Stomach (tissue), 4 donors: Measurements from ENCODE around the gene NCL.

Source experiments
- EP300 ChIP-seq: sonication (generic); formaldehyde crosslinking; IDR thresholded peaks from one replicate; pipeline ENCODE4 v1.6.1; 2017; ENCODE audit warnings: antibody characterized with exemption
- POLR2A ChIP-seq, 4 donors: fragments of 450-650 bp; IDR thresholded peaks; one replicate each; pipeline ENCODE4 v1.6.1; 2016; ENCODE audit warnings: antibody characterized with exemption in 4 of 4, control low read depth in 2 of 4, mild to moderate bottlenecking in 1 of 4, moderate library complexity in 1 of 4
- POLR2AphosphoS5 ChIP-seq, 3 donors: sonication (generic); formaldehyde crosslinking; IDR thresholded peaks; one replicate each; pipeline ENCODE4 v1.6.1; 2016; ENCODE audit warnings: antibody characterized with exemption in 3 of 3
- TF ChIP-seq, protein P1 (sequence below), 7 experiments: fragments of 450-650 bp in 4 of 7; fragments of 200-600 bp in 3 of 7; sonication (generic) in 3 of 7; IDR thresholded peaks; one replicate each; pipeline ENCODE4 v1.5.1; 2016 to 2019; ENCODE audit warnings: antibody characterized with exemption in 7 of 7, control low read depth in 2 of 7, mild to moderate bottlenecking in 1 of 7

DNA sequence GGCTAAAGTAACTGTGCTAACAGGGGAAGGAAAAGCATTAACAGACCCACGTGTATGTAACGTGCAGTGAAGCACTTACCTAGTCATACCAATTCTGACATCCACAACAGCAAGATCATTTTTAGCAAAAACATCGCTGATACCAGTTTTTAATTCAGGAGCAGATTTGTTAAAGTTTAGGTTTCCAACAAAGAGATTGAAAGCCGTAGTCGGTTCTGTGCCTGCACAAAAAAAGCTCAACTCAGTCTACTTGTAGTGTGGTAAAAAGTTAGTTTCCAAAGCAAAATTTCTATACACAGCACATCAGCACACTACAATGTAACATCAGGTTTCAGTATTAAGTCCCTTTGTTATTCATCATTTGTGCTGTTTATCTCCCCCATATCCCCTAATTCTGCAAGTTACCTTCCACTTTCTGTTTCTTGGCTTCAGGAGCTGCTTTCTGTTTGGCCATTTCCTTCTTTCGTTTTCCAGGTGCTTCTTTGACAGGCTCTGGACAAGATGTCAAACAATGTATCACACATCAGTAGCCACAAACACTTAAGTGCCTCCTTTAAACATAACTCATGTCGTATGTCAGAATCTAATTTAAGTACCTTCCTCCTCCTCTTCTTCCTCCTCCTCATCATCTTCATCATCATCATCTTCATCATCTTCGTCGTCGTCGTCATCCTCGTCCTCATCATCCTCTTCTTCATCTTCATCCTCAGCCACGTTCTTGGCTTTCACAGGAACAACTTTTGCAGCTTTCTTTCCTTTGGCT is 4.0 kb downstream of the NCL start:
- TF ChIP-seq POLR2AphosphoS5 (IDR thresholded peaks at IDR 0.05) (no peak), POLR2A (IDR thresholded peaks at IDR 0.05) (no peak), EP300 (no peak)
- TF ChIP-seq, protein P1, sequence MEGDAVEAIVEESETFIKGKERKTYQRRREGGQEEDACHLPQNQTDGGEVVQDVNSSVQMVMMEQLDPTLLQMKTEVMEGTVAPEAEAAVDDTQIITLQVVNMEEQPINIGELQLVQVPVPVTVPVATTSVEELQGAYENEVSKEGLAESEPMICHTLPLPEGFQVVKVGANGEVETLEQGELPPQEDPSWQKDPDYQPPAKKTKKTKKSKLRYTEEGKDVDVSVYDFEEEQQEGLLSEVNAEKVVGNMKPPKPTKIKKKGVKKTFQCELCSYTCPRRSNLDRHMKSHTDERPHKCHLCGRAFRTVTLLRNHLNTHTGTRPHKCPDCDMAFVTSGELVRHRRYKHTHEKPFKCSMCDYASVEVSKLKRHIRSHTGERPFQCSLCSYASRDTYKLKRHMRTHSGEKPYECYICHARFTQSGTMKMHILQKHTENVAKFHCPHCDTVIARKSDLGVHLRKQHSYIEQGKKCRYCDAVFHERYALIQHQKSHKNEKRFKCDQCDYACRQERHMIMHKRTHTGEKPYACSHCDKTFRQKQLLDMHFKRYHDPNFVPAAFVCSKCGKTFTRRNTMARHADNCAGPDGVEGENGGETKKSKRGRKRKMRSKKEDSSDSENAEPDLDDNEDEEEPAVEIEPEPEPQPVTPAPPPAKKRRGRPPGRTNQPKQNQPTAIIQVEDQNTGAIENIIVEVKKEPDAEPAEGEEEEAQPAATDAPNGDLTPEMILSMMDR (IDR thresholded peaks at IDR 0.05): no peak
